T-helper 1 cell treated with Interleukin-12 subunit alpha and Interleukin-12 subunit beta and Interleukin-4 antibody, amounts not matched to agents 30 μg/mL and 1 μg/mL, for 36 hours (primary cell): ENCODE measurements around the gene ATG101.
"Not testable (repeated sequence)": the region's sequence is repeated elsewhere in the genome, so short reads cannot be mapped to it uniquely, and the experiment has no call there.

Experiments
- H3K27ac Mint-ChIP-seq: one replicate; pipeline ENCODE4 v1.8.0; 2021; ENCODE audit warnings: mild to moderate bottlenecking, mixed read lengths
- H3K27me3 Mint-ChIP-seq: one replicate; pipeline ENCODE4 v1.8.0; 2021; ENCODE audit warnings: low read depth, mixed read lengths
- H3K36me3 Mint-ChIP-seq: one replicate; pipeline ENCODE4 v1.8.0; 2021; ENCODE audit warnings: low read depth, mixed read lengths
- H3K4me1 Mint-ChIP-seq: one replicate; pipeline ENCODE4 v1.8.0; 2021; ENCODE audit warnings: low read depth, mixed read lengths
- H3K4me3 Mint-ChIP-seq: one replicate; pipeline ENCODE4 v1.8.0; 2021; ENCODE audit warnings: mild to moderate bottlenecking, moderate library complexity, mixed read lengths
- H3K9me3 Mint-ChIP-seq: one replicate; pipeline ENCODE4 v1.8.0; 2021; ENCODE audit warnings: mixed read lengths

Gene ATG101

DNA sequence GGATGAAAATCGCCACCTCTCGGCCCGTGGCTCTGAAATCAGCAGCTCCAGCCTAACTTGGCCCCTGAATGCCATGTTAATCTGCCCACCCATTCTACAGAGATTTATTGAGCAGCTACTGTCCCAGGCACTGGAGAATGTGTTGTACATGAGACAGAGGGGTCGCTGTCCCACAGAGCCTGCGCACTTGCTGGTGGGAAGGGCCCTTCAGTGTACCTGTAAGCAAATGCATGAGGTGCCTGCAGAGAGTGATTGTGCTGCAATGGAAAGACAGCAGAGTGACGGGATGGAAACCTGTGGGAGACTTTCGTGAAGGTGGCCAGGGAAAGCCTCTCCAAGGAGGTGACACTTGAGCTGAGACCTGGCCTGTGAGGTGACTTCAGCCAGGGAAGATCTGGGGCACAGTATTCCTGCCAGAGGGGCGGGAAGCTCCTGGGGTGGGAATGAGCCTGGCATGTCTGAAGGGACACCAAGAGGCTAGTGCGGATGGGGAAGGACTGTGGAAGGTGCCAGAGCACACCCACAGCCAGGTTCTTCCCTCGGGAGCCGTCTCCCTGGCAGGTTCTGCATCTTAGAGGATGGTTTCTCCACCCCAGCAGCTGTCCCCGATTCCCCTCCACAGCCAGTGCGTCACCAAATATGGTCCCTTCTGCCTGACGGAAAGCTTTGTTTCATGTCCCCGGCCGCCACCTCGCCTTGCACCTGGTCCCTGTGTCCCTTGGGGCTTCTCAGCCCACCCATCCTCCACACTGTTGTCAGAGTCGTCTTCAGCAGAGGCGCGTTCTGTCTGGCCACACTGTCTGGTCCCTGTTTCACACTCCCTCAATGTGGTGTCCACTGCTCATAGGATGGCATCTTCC is 18.4 kb downstream of the ATG101 start:
- no peaks in the 10 kb centered on the region for H3K9me3 Mint-ChIP-seq
- H3K27me3 Mint-ChIP-seq = peaks cover 47% of the 10 kb centered on the region
- H3K36me3 Mint-ChIP-seq = no peaks in the 10 kb centered on the region
- H3K4me1 Mint-ChIP-seq = peaks cover 2% of the 10 kb centered on the region
- H3K4me3 Mint-ChIP-seq = no peak overlapping the region
- no peak overlapping the region for H3K27ac Mint-ChIP-seq

DNA sequence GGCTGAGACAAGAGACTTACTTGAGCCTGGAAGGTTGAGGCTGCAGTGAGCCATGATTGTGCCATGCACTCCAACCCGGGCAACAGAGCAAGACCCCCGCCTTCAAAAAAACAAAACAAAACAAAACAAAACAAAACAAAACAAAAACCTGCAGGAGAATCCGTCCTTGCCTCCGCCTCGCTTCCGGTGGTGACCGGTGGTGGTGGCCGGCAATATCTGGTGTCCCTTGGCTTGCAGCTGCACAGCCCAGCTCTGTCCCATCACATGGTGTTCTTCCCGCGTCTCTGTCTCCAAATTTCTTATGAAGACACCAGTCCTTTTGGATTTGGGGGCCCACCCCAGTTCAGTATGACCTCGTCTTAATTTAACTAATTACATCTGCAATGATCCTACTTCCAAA is 19.7 kb downstream of the ATG101 start:
- Mint-ChIP-seq H3K4me3 (no peak overlapping the region), H3K27me3 (peaks cover 54% of the 10 kb centered on the region), H3K36me3 (no peaks in the 10 kb centered on the region), H3K4me1 (no peaks in the 10 kb centered on the region), H3K27ac (no peak overlapping the region), H3K9me3 (no peaks in the 10 kb centered on the region)

DNA sequence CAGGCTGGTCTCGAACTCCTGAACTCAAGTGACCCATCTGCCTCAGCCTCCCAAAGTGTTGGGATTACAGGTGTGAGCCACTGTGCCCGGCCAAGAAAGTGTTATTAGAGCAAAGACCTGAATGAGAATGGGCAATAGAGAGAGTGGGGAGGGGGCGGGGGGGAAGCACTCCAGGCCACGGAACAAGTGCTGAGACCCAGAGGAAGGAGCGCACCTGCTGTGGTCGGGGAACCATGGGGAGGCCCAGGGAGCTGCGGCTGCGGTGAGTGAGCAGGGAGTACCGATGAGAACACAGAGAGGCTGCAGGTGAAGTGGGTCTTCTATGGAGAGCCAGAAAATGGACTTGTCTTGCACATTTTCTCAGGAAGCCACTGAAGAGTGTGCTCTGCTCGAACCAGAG is 20.5 kb downstream of the ATG101 start:
- Mint-ChIP-seq H3K9me3 (no peaks in the 10 kb centered on the region), H3K36me3 (no peaks in the 10 kb centered on the region), H3K4me1 (no peaks in the 10 kb centered on the region), H3K4me3 (no peak overlapping the region), H3K27ac (no peak overlapping the region), H3K27me3 (peaks cover 56% of the 10 kb centered on the region)

DNA sequence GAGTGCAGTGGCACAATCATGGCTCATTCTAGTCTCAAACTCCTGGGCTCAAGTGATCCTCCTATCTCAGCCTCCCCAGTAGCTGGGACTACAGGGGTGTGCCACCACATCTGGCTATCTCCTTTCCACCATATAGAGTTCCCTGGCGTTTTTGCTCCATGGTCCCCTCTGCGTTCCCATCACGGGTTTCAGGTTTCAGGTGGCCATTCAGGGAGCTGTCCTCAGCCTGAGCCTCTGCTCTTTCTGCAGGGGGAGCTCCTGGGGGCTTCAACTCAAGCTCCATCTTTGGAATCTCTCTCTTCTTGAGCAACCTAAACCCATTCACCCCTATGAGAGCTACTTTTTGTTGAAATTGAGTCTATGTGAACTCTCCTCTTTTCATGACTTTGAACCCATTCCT is 21.3 kb downstream of the ATG101 start:
- Mint-ChIP-seq H3K36me3 (no peaks in the 10 kb centered on the region), H3K27me3 (peaks cover 58% of the 10 kb centered on the region), H3K4me3 (no peak overlapping the region), H3K27ac (no peak overlapping the region), H3K9me3 (no peaks in the 10 kb centered on the region), H3K4me1 (no peaks in the 10 kb centered on the region)

GRCh38 chr12:52091869-52092268 is 22.1 kb downstream of the ATG101 start:
- H3K36me3 Mint-ChIP-seq = no peaks in the 10 kb centered on the region
- H3K27me3 Mint-ChIP-seq = peaks cover 58% of the 10 kb centered on the region
- H3K27ac Mint-ChIP-seq = no peak overlapping the region
- H3K9me3 Mint-ChIP-seq = no peaks in the 10 kb centered on the region
- no peaks in the 10 kb centered on the region for H3K4me1 Mint-ChIP-seq
- H3K4me3 Mint-ChIP-seq = no peak overlapping the region

- H3K36me3 Mint-ChIP-seq = no peaks in the 10 kb centered on the region
- H3K27ac Mint-ChIP-seq = no peak overlapping the region
- H3K4me1 Mint-ChIP-seq = no peaks in the 10 kb centered on the region
- H3K27me3 Mint-ChIP-seq = peaks cover 47% of the 10 kb centered on the region
- no peaks in the 10 kb centered on the region for H3K9me3 Mint-ChIP-seq
- no peak overlapping the region for H3K4me3 Mint-ChIP-seq
These were observed 23.6 kb downstream of the ATG101 start for GRCh38 chr12:52093346-52093745.

GRCh38 chr12:52096332-52097044 is 26.7 kb downstream of the ATG101 start:
- Mint-ChIP-seq H3K4me3 (no peak overlapping the region), H3K27me3 (peaks cover 23% of the 10 kb centered on the region), H3K27ac (no peak overlapping the region), H3K36me3 (no peaks in the 10 kb centered on the region), H3K4me1 (no peaks in the 10 kb centered on the region), H3K9me3 (no peaks in the 10 kb centered on the region)

- H3K4me3 Mint-ChIP-seq = no peak overlapping the region
- no peaks in the 10 kb centered on the region for H3K36me3 Mint-ChIP-seq
- H3K27me3 Mint-ChIP-seq = peaks cover 19% of the 10 kb centered on the region
- no peaks in the 10 kb centered on the region for H3K9me3 Mint-ChIP-seq
- no peaks in the 10 kb centered on the region for H3K4me1 Mint-ChIP-seq
- H3K27ac Mint-ChIP-seq = no peak overlapping the region
These were observed 27.4 kb downstream of the ATG101 start for GRCh38 chr12:52097045-52097666.

GRCh38 chr12:52104431-52105089 is 34.8 kb downstream of the ATG101 start:
- H3K27ac Mint-ChIP-seq, H3K36me3 Mint-ChIP-seq, H3K4me3 Mint-ChIP-seq, H3K9me3 Mint-ChIP-seq, H3K4me1 Mint-ChIP-seq: not testable (repeated sequence)
- H3K27me3 Mint-ChIP-seq = peaks cover 46% of the 10 kb centered on the region

DNA sequence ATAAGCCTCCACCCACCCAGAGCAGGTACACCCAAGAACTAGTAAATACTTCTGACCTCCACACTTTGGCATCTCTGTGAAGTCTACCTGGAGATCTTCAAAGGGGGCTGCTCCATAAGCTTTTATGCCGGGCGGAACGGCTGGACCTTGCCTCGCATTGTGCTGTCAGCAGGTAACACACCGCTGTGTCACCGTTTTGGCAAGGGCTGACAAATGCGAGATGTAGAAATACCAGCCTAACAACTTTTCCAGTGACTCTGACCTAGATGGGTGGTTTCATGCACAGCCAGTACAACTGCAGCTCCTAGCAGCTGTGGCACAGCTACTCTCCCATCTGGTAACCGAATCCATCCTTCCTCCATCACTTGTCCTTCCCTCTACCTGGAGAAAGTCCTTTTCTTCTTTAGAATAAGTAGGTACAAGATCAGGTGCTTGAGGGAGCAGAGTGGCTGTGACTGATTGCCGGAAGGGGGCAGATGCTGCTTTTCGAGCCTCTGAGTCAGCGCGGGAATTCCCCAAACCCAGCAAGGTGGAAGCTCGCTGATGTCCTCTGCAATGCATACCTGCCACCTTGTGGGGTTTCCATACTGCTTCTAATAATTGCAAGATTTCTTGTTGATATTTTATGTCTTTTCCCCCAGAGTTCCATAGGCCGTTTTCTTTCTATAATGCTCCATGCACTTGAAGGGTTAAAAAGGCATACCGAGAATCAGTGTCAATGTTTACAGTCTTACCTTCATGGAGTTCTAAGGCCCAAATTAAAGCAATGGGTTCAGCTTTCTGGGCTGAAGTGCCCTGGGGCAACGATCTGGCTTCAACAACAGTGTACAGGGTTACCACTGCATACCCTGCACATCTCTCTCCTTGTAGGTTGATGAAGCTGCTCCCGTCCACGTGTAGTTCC is 46.7 kb downstream of the ATG101 start:
- Mint-ChIP-seq H3K27me3 (peaks cover 11% of the 10 kb centered on the region), H3K4me1 (peaks cover 27% of the 10 kb centered on the region), H3K27ac (peak overlapping the region; percentile 24)
- H3K36me3 Mint-ChIP-seq, H3K4me3 Mint-ChIP-seq, H3K9me3 Mint-ChIP-seq: not testable (repeated sequence)

GRCh38 chr12:52117806-52118475 is 48.2 kb downstream of the ATG101 start:
- Mint-ChIP-seq H3K27me3 (peaks cover 19% of the 10 kb centered on the region), H3K4me1 (peaks cover 28% of the 10 kb centered on the region)
- not testable (repeated sequence) for H3K9me3 Mint-ChIP-seq, H3K27ac Mint-ChIP-seq, H3K4me3 Mint-ChIP-seq, H3K36me3 Mint-ChIP-seq

DNA sequence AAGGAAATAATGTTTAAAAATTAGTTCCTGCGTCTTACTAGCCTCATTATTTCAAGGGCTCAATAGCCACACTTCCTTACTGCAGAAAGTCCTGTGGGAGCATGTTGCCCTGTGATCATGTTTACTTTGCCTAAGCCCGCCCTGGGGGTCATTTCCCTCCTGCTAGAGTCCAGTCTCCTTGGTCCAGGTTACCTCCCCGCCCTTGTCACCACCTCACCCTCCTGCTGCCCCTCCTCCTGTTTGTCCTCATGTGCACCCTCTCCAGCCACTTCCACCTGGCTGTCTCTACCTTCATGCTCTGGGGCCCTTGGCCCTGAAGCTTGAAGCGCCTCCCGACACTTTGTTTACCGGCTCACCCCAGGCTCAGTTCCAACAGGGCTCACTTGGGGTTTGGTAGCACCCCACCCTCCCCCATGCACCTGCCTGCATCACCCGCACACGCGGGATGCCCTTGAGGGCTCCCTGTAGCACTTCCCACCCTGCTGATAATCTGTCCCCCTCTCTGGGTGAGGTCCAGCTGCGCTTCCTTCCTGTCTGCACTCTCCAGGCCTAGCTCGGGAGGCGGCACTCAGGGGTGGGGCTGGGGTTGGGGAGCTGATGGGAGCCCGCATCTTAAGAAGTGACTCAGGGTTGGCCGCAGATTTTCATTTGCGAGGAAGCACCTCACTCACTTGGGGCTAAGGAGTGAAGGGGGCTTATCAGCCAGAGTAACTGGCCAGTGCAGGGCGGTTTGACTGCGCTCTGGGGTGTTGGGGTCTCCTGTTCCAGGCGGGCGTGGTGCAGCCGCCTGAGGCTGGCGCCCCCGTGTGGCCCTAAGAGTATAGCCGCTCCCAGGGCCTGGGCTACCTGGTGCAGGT is 49.8 kb downstream of the ATG101 start:
- peaks cover 28% of the 10 kb centered on the region for H3K4me1 Mint-ChIP-seq
- H3K4me3 Mint-ChIP-seq = no peak overlapping the region
- H3K36me3 Mint-ChIP-seq = no peaks in the 10 kb centered on the region
- peaks cover 24% of the 10 kb centered on the region for H3K27me3 Mint-ChIP-seq
- H3K9me3 Mint-ChIP-seq = no peaks in the 10 kb centered on the region
- H3K27ac Mint-ChIP-seq = no peak overlapping the region
